Body of pancreas (tissue), 4 donors: ENCODE data around the gene NXPH1. TPM values are rescaled to one million over a fixed set of nuclear protein-coding genes. Genes with fewer than 3 reads are reported as not detected.

Experiments used
- ATAC-seq: fragments of 150-250 bp; one replicate; pipeline ENCODE4 v1.9.1; 2016
- DNase-seq, 4 donors: peaks; one replicate each; pipeline ENCODE4 v3.0.0-alpha.2; 2019
- H3K27ac ChIP-seq, 4 donors: fragments of 200-600 bp; sonication (generic); 1 replicate in 3 of 4; 2 replicates in 1 of 4; pipeline versions ENCODE4 v1.5.1 to v1.6.1; 2016 to 2019; ENCODE audit warnings: mild to moderate bottlenecking in 1 of 4, mixed read lengths in 1 of 4, moderate library complexity in 1 of 4
- H3K27me3 ChIP-seq, 2 donors: fragments of 200-600 bp; sonication (generic); one replicate each; pipeline ENCODE4 v1.6.0; 2016; ENCODE audit warnings: mild to moderate bottlenecking in 1 of 2
- H3K36me3 ChIP-seq, 2 donors: fragments of 200-600 bp; sonication (generic); replicated peaks in 1 of 2; 2 replicates each; pipeline ENCODE4 v1.5.1; 2016; ENCODE audit warnings: low read depth in 2 of 2; ENCODE audit not compliant: insufficient read depth in 1 of 2
- H3K4me1 ChIP-seq: fragments of 200-600 bp; sonication (generic); one replicate; pipeline ENCODE4 v1.6.0; 2016
- H3K4me3 ChIP-seq, 2 donors: fragments of 200-600 bp; sonication (generic); 1 replicate in 1 of 2; 2 replicates in 1 of 2; pipeline ENCODE4 v1.5.1; 2016 to 2019
- H3K9me3 ChIP-seq, 3 donors: fragments of 200-600 bp; sonication (generic); 1 replicate in 2 of 3; 2 replicates in 1 of 3; pipeline ENCODE4 v1.5.1; 2016
- POLR2A ChIP-seq, 3 donors: fragments of 450-650 bp; IDR thresholded peaks; one replicate each; pipeline ENCODE4 v1.6.1; 2016; ENCODE audit warnings: antibody characterized with exemption in 3 of 3, mild to moderate bottlenecking in 2 of 3
- WGBS, 2 donors: methylation state at CpG; one replicate each; pipeline ENCODE4 v1.1.5; 2017; 5-methylcytosine and 5-hydroxymethylcytosine counted together
- intact Hi-C: fragments of 100-400 bp; cut with DNase I; formaldehyde crosslinking; loops from one replicate; pipeline ENCODE4 v1.15.1; 2023
- total RNA-seq, 2 donors: library from RNA; depleted of rRNA; stranded (reverse); fragments of >200 nt; gene quantifications; one replicate each; pipeline ENCODE4 v1.1.0, GENCODE V29; 2016
- TF ChIP-seq, protein P1 (sequence below), 7 experiments: fragments of 450-650 bp in 4 of 7; fragments of 200-600 bp in 3 of 7; sonication (generic) in 3 of 7; IDR thresholded peaks; one replicate each; pipeline ENCODE4 v1.5.1; 2016 to 2019; ENCODE audit warnings: antibody characterized with exemption in 7 of 7

The NXPH1 gene
- total RNA-seq, 2 donors from 2014 or later, result not detected

DNA sequence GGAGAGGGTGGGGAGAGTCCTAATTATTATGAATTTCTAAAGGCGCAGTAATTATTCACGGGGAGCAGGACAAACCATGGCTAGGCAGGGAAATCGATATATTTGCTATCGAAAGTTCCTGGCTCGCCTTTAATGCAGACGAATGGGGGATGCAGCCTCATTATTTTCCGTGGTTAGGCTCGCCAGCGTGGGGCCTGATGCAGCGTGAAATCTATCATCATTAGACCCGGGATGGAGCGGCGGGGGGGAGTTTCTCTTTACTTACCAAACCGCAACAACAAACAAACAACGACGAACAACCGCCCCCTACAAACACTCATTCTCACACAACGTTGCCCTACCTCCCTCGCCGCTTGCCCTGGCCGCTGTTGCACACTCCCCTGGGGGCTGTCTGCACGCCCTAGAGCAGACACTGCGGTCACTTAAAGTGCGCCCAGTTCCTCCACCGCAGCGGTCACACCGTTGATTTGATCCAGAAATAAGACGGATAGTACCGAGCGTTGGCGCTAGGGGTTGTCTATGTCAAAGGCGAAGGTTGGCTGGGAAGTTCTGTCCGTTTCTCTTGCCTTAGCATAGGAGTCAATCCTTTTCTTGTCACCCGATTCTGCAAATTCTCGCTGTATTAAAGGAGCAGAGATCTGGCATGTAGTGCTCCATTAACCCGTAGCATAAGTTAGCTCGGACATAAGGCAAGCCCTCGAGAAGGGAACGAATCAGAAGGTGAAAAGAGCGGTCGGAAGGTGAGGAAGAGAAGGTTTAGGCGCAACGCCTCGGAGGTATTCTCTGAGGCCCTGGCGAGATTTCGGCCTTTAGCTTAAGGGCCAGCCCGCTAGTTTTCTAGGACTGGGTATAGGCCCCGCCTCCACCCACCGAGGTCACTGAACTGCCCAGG is 10.4 kb downstream of the NXPH1 start:
- ATAC-seq (no peak), DNase-seq (peak in 2 of 4 donors; percentile 12 to 43)
- 2 to 5% methylated on average over 48 of the region's 49 CpGs for WGBS, 2 donors
- Histone ChIP-seq H3K36me3 (no peaks in the 10 kb centered on the region), H3K9me3 (no peaks in the 10 kb centered on the region), H3K27ac (no peak overlapping the region), H3K4me1 (peaks cover 17% of the 10 kb centered on the region), H3K27me3 (peaks cover 0 to 35% of the 10 kb centered on the region in 2 donors), H3K4me3 (no peak overlapping the region)
- intact Hi-C loops, result loop anchor here (10.0 kb wide), 2 partner anchors 61 to 281 kb away; no protein-coding TSS in a partner anchor
- TF ChIP-seq, protein P1, sequence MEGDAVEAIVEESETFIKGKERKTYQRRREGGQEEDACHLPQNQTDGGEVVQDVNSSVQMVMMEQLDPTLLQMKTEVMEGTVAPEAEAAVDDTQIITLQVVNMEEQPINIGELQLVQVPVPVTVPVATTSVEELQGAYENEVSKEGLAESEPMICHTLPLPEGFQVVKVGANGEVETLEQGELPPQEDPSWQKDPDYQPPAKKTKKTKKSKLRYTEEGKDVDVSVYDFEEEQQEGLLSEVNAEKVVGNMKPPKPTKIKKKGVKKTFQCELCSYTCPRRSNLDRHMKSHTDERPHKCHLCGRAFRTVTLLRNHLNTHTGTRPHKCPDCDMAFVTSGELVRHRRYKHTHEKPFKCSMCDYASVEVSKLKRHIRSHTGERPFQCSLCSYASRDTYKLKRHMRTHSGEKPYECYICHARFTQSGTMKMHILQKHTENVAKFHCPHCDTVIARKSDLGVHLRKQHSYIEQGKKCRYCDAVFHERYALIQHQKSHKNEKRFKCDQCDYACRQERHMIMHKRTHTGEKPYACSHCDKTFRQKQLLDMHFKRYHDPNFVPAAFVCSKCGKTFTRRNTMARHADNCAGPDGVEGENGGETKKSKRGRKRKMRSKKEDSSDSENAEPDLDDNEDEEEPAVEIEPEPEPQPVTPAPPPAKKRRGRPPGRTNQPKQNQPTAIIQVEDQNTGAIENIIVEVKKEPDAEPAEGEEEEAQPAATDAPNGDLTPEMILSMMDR (IDR thresholded peaks at IDR 0.05), result peak in 3 of 7 experiments; percentile 7 to 21 (median 13)
- TF ChIP-seq POLR2A (IDR thresholded peaks at IDR 0.05), result no peak

DNA sequence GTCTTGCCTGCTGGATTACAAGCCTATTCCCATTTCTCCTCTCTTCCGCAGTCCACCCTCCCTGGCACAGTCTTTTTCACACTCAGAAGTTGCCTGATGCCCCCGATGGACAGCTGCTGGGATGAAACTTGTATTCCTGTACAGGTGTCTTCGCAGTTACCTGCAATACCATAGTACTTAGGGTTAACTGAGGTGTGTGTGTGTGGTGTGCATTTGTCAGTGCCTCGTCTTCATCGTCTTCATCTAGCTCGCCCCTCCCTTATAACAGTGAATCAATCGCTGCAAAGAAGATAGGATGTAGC is 11.0 kb downstream of the NXPH1 start:
- no peak for DNase-seq
- no peak overlapping the region for H3K4me3 ChIP-seq
- TF ChIP-seq POLR2A (IDR thresholded peaks at IDR 0.05), result no peak
- TF ChIP-seq, protein P1 (IDR thresholded peaks at IDR 0.05), result no peak
- ATAC-seq, result no peak
- peaks cover 17% of the 10 kb centered on the region for H3K4me1 ChIP-seq
- H3K36me3 ChIP-seq, result no peaks in the 10 kb centered on the region
- H3K27me3 ChIP-seq, result peaks cover 0 to 35% of the 10 kb centered on the region in 2 donors
- H3K9me3 ChIP-seq, result no peaks in the 10 kb centered on the region
- WGBS, 2 donors, result 34% methylated on average over 7 of the region's 7 CpGs
- intact Hi-C loops, result loop anchor here (10.0 kb wide), 2 partner anchors 60 to 280 kb away; no protein-coding TSS in a partner anchor
- no peak overlapping the region for H3K27ac ChIP-seq

DNA sequence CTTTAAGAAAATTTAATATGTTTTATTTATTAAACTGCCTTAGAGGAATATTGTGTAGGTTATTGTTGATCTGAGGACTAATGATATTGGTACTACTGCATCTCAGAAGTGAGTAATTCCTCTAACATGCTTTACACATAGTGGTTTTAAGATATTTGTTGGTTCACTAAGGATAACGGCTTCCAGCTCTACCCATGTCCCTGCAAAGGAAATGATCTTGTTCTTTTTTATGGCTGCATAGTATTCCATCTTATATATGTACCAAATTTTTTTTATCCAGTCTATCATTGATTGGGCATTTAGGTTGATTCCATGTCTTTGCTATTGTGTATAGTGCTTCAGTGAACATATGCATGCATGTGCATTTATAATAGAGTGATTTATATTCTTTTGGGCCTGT is 20.1 kb downstream of the NXPH1 start:
- Histone ChIP-seq H3K4me3 (no peak overlapping the region), H3K4me1 (no peaks in the 10 kb centered on the region), H3K36me3 (no peaks in the 10 kb centered on the region), H3K27ac (no peak overlapping the region), H3K27me3 (no peaks in the 10 kb centered on the region), H3K9me3 (no peaks in the 10 kb centered on the region)
- TF ChIP-seq, protein P1 (IDR thresholded peaks at IDR 0.05), result no peak
- no peak for TF ChIP-seq POLR2A (IDR thresholded peaks at IDR 0.05)
- intact Hi-C loops, result no loop called here
- WGBS, 2 donors, result 49 to 52% methylated on average over 1 of the region's 1 CpG
- ATAC-seq (no peak), DNase-seq (no peak)

DNA sequence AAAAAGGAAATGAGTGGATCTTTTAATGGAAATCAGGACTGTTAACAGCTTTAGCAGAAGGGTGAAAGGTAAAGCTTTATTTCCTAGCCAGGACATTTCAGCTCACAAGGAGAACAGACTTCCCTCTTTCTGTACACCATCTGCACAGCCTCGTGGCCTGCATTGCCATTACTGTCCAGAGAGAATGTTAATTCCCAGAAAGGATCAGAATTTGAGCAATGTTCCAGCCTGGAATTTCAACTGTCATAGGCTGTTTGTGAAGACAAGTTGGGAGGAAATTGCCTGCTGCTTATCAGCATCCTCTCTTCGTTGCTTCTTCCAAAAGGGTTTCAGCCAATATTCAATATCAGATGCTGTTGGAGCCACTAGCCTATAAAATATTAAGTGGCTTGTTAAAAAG is 22.0 kb downstream of the NXPH1 start:
- Histone ChIP-seq H3K27ac (no peak overlapping the region), H3K9me3 (no peaks in the 10 kb centered on the region), H3K36me3 (no peaks in the 10 kb centered on the region), H3K27me3 (no peaks in the 10 kb centered on the region), H3K4me3 (no peak overlapping the region), H3K4me1 (no peaks in the 10 kb centered on the region)
- intact Hi-C loops, result no loop called here
- 44 to 57% methylated on average over 2 of the region's 2 CpGs for WGBS, 2 donors
- TF ChIP-seq, protein P1 (IDR thresholded peaks at IDR 0.05), result no peak
- no peak for TF ChIP-seq POLR2A (IDR thresholded peaks at IDR 0.05)
- no peak for ATAC-seq
- DNase-seq, result no peak

DNA sequence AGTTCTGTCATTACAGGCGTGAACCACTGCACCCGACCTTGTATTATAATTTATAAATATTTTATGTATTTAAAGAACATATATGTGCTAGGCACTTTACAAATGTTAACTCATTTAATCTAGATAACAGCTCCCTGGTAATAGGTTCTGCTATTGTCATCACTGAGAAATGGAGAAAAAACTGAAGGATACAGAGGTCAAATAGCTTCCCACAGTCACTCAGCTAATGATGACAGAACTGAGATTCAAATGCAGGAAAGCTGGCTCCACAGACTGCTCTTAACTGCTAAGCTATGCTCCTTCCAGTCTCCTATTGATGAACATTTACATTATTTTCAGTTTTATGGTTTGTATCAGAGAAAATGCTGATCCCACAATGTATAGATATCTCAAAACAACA is 28.9 kb downstream of the NXPH1 start:
- Histone ChIP-seq H3K27me3 (no peaks in the 10 kb centered on the region), H3K27ac (no peak overlapping the region), H3K9me3 (no peaks in the 10 kb centered on the region), H3K4me1 (no peaks in the 10 kb centered on the region), H3K36me3 (no peaks in the 10 kb centered on the region), H3K4me3 (no peak overlapping the region)
- ATAC-seq (no peak), DNase-seq (no peak)
- WGBS, 2 donors, result 58 to 76% methylated on average over 2 of the region's 2 CpGs
- intact Hi-C loops, result no loop called here
- TF ChIP-seq, protein P1 (IDR thresholded peaks at IDR 0.05), result no peak
- TF ChIP-seq POLR2A (IDR thresholded peaks at IDR 0.05), result no peak
